Panc1 (cell line): ENCODE results near the gene IGSF21.

Experiments
- CTCF ChIP-seq: fragments of 450-650 bp; IDR thresholded peaks from 2 replicates; pipeline ENCODE4 v1.5.1; 2017; ENCODE audit warnings: mild to moderate bottlenecking
- POLR2AphosphoS5 ChIP-seq: IDR thresholded peaks from 2 replicates; pipeline ENCODE4 v1.6.1; 2012; ENCODE audit warnings: mild to moderate bottlenecking, low read depth, low read length, moderate library complexity
- TCF7L2 ChIP-seq: IDR thresholded peaks from 2 replicates; pipeline ENCODE4 v1.6.1; 2011; ENCODE audit warnings: mild to moderate bottlenecking, low read depth, low read length, inconsistent platforms

GRCh38 chr1:18278946-18279345 lies 171.3 kb downstream of the IGSF21 start:
- TF ChIP-seq CTCF (no peak), POLR2AphosphoS5 (no peak), TCF7L2 (no peak)
